HG03558 (cell line): ENCODE data around the gene RNF130.

Experiments
- ATAC-seq: cut with Tn5 transposase; IDR thresholded peaks from one replicate; pipeline ENCODE4 v1.9.1; 2021; ENCODE audit warnings: moderate number of reproducible peaks; ENCODE audit not compliant: unreplicated experiment; ENCODE audit errors: extremely low read depth

The RNF130 gene

DNA sequence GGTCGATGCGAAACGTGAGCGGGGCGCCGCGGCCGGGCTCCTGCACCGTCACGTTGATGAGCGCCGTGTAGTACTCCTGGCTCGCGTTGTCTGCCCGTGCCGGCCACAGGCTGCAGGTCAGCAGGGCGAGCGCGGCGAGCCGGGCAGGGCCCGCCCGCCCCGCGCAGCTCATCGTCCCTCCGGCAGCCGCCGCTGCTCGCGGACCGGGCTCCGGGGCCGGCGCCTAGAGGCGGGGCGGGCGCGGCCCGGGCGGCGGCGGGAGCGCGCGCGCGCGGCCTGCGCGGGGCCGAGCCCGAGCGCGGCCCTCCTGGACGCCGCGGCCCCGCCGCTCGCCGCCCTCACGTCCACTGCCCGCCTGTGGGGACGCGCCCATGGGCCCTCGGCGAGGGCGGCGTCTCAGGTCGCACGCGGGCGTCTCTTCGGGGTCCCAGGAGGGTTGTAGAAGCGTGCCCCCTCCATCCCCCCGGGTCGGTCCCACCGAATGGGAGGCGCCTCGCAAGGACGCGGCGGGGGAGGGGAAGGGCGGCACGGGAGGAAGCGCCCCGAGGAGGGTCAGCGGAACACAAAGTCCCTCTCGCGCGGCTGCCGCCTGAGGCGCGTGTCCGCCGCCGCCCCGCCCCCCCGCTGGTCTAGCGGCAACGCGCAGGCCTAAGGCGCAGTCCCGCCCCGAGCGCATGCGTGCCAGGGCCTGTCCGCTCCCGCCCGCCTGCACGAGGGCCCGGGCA, at the start of gene RNF130:
RNF130 (minus strand) TSS at position 229 of the 725 bp plus-strand sequence; CDS start at position 172, 57 bp downstream.
- no peak for ATAC-seq

GRCh38 chr5:180120237-180121101, 48.9 kb upstream of the RNF130 start:
- ATAC-seq: no peak

- no peak for ATAC-seq
Measured at GRCh38 chr5:180119903-180120236, 48.3 kb upstream of the RNF130 start.

GRCh38 chr5:180119031-180119902, 47.7 kb upstream of the RNF130 start:
- ATAC-seq: no peak

DNA sequence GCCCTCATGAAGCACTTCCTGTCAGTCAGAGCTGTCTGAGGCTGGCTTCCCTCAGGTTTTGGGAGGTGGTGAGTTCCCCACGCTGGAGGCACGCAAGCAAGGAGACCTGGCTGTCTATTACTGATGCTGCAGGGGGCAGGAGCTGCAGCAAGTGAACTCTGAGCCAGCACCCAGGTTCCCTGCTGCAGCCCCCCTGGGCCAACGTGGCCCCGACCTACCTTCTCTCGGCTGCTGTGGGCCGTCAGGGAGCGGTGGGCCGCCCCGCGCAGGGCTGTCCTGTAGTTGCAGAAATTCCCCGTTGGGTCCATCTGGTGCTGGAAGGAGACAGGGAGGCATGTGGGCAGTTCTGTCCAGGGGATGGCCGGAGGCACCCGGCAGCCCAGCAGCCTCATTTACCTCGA, 46.8 kb upstream of the RNF130 start:
- no peak for ATAC-seq

DNA sequence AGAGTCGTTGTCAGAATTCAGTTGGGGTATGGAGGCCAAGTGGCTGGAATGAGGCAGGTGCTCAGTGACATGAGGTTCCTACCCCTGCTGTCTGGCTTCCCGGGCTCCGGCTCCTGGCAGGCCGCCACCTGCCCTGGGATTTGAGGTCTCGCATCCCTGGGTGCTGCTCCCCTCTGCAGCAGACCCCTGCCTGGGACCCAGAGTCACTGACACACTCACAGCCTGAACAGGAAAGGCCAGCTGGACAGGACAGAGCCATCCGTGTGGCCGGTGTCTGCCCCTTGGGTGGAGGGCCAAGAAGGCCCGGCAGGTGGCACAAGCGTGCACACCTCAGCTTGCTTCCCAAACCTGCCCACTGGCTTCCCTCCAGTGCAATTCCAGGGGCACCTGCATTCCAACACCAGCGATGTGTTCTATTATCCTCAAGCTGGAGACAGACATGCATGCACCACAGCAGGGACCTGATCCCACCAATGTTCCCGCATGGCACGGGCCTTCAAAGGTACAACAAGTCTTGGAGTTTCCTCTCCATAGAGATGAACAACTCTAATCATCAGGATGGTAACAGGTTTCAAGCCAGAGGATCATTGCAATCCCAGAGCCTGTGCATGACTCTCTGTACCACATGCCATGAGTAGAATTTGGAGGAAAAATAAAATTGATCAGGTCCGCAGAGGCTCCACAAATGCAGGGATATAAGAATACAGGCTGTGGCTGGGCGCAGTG, 45.6 kb upstream of the RNF130 start:
- no peak for ATAC-seq

GRCh38 chr5:180116077-180116999, 44.8 kb upstream of the RNF130 start:
- no peak for ATAC-seq

DNA sequence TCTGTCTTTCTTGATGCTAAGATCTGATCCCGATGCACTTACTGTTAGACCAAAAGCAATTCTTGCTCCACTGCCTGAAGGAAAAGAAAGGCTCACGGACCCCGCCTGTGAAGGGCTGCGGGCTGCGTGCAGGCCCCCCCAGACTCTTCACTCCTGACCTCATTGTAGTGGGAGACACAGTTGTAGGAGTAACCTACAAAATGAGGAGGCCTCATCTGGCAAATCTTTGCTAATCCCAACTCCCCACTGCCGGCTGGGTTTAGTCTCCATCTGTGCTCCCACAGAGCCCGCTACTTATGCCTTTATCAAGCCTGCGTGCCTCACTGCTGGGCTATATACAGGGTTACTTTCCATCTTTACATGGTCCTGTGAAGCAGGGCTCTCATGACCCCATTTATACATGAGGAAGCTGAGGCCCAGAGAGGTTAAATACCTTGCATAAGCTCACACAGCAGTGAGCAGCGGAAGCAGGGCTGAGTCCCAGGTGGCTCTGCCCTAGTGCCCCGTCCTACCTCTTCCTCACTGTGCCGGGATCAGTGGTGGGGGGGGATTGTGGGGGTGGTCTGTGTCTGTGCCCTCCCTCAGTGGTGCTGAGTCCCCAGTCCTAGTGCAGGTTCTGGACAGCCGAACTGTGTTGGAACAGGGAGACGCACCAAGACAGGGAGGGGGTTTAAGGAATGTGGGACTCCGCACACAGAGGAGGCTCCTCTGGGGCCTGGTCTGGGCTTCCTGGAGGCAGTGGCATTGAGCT, 43.9 kb upstream of the RNF130 start:
- ATAC-seq: no peak

GRCh38 chr5:180114304-180115003, 42.9 kb upstream of the RNF130 start:
- ATAC-seq: no peak

- ATAC-seq: no peak
Measured at GRCh38 chr5:180113660-180114303, 42.2 kb upstream of the RNF130 start.

DNA sequence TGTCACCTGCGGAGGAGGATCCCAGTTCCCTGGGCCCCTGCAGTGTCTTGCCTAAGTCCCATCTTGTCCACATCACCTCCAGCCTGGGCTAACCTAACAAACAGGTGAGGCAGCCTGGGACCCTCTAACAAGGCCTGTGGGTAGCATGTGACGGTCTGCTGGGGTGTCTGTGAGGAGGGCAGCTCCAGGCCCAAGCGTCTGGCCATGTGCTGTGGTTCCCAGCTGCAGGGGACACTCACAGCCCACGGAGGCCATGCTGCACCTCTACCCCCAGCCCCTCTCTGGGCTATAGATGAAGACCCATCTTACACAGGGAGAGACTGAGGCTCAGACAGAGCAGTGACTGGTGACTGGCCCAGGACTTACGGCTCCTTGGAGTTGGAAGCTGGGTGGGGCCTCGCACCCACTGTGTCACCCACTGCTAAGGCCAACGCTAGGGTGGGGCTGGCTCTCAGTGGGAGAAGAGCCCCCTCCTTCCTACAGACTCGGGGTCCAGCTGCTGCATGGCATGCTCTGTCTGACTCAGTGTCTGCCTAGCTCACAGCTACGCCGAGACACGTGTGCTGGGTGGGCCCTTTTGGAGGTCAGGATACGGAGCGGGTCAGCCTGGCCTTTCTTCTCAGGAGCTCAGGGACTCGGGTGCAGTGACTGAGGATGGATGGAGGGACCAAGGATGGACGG, 40.8 kb upstream of the RNF130 start:
- ATAC-seq: no peak

GRCh38 chr5:180111273-180112002, 39.9 kb upstream of the RNF130 start:
- no peak for ATAC-seq

DNA sequence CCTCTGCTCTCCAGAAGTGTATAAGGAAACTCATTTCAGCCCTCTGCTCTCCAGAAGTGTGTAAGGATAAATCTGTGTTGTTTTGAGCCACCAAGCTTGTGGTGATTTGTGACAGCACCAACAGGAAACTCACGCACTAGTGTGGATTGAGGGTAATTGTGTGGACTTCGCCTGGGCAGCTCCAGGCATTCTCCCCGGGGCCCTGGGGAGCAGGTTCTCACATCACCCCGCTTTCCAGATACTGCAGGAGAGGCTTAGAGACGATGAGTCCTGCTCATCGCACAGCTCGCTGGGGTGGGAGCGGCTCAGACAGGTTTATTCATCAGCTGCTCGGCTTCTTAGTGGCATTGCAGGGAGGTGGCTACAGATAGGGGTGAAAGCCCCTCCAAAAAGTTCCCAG, 38.4 kb upstream of the RNF130 start:
- no peak for ATAC-seq

DNA sequence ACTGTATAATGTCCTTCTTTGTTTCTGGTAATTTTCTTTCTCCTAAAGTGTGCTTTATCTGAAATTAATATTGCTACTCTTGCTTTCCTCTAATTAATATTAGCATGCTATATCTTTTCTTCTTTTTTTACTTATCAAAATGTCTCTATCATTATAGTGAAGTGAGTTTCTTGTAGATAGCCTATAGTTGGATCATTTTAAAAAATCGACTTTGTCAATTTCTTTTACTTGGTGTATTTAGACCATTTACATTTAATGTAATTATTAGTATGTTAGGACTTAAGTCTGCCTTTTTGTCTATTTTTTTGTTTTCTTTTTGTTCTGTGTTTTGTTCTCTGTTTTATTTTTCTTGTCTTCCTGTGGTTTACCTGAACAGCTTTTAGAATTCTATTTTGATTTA, 35.4 kb upstream of the RNF130 start:
- no peak for ATAC-seq

DNA sequence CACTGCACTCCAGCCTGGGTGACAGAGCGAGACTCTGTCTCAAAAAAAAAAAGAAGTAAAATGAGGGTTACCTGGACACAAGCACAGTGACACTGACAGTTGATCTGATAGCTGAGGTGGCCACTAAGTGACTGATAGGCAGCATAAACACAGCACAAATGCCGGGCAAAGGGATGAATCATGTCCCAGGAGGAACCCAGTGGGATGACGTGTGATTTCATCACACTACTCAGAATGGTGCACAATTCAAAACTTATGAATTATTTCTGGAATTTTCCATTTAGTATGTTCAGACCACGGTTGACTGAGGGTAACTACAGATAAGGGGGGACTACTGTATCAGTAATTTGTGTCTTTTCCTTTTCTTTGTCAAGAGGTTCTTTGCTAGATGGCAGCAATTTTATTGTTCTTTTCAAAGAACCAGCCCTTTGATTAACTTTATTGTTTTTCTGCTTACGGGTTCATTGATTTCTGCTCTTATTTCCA, 34.3 kb upstream of the RNF130 start:
- ATAC-seq: no peak

GRCh38 chr5:180104168-180104530, 32.6 kb upstream of the RNF130 start:
- no peak for ATAC-seq
